SIG-M5 treated with dmso at 0.1 percent for 504 hours (cell line): ENCODE data around the gene GRB10.

Experiments
- DNase-seq: peaks from one replicate; lab custom pipeline; 2025; ENCODE audit not compliant: unreplicated experiment; lab: John Stamatoyannopoulos, UW

Gene GRB10

GRCh38 chr7:50674896-50675835 lies 107.5 kb downstream of the GRB10 start:
- no peak for DNase-seq

GRCh38 chr7:50674299-50674698 lies 108.4 kb downstream of the GRB10 start:
- no peak for DNase-seq

- no peak for DNase-seq
Observed at GRCh38 chr7:50673096-50673495, 109.6 kb downstream of the GRB10 start.

- DNase-seq, result no peak
Observed at GRCh38 chr7:50672045-50672444, 110.7 kb downstream of the GRB10 start.

GRCh38 chr7:50671386-50671785 lies 111.3 kb downstream of the GRB10 start:
- no peak for DNase-seq

- no peak for DNase-seq
Observed at GRCh38 chr7:50669890-50670289, 112.8 kb downstream of the GRB10 start.

DNA sequence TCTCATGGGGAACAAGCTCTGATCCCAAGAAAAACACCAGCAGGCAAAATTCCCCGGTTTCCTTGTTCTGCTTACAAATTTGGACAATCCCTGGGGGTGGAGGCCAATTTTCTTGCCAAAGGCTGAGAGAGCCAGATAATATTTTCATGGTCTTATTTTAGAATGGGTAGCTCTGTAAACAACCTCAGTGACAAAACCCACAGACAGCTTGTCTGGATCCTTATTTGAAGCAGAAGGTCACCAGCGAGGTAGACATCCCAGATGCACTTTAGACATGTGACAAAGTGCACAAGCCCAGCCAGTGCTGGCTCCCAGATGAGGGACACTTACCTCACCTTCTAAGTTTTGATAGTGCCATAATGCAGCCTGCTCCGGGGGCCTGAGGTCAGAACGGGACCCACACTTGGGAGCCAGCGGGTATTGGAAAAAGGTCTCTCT lies 114.9 kb downstream of the GRB10 start:
- DNase-seq, result no peak

- no peak for DNase-seq
Observed at GRCh38 chr7:50667338-50667737, 115.4 kb downstream of the GRB10 start.

DNA sequence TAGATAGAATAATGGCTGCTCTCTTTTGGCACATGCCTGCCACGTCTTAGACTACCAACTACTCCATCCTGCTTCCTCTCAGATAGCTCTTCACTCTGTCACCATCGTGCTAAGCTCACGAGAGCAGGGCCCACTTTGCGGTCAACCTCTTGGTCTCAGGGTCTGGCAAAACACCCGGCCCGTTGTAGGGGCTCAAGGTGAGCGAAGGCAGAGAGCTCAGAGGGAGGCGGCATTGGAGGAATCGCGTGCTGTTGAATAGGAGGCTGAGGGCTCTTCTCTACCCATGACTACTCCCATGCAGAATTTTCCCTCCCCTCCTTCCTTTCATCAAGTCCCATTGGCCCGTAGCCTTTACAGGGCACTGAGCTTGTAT lies 116.6 kb downstream of the GRB10 start:
- DNase-seq, result no peak

DNA sequence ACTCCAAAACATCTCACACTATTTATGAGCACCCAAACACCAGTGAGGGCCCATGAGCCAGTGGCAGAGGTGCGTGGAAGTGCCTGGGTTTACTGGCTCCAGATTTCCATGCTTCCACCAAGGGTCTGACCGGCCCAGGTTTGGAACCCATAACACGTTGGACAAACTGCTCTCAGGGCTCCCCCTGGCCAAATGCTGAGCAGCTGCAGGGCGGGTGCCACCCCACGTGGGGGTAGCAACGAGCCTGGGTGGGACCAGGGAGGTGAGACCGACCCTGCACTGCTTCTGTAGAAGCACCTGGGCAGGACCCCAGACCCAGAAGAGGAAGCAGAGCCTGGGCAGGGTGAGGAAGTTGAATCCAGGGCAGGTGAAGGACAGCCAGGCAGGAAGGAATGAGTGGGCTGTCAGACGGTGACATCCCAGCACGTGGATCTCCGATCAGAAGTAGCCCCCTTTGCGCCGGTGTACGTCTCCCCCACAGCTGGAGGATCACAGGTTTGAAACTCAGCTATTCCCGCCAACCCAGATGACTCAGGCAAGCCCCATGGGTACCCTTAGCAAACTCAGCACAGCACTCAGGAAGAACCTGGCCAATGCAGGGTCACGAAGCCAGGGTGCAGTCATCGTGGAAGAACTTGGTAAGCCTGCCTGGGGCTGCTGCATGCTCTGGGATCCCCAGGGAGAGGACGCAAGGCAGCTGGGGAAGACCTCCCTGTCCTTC lies 117.1 kb downstream of the GRB10 start:
- DNase-seq, result no peak

DNA sequence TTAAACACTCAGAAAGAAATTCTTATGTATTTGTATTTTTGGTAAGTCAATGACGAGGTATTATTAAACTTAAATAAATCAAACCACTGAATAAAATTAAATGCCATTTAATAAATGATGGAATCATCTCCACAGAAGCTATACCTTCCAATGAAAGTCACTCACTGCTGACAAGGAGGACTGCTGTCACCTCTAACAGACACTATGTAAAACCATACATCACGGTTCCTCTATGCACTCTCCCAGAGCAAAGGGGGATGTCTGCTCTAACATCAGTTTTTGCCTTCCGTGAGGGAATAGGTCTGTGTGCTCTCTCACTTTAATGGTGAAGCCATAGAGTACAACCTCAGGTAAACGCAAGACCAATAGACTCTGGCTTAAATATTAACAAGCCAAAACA lies 117.8 kb downstream of the GRB10 start:
- DNase-seq, result no peak

GRCh38 chr7:50664461-50664922 lies 118.2 kb downstream of the GRB10 start:
- no peak for DNase-seq

GRCh38 chr7:50663396-50664102 lies 119.1 kb downstream of the GRB10 start:
- DNase-seq, result no peak

DNA sequence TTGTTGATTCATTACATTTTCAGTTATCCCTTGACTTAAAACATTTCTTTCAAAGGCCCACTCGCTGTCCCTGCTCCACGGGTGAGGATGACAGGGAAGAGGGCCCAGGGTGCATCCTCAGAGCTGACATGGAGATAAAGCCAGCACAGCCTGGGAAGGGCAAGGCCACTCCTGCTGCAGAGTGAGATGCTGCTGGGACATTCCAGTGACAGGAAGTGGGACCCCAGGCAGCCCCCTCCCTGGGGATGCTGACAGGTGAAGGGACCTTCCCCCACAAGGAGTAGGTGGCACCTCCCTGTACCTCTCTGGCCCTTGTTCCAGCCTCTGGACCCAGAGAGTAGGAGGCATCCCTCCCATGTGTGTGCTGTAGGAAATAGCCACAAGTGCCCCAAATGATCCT lies 119.7 kb downstream of the GRB10 start:
- no peak for DNase-seq

GRCh38 chr7:50662041-50662694 lies 120.5 kb downstream of the GRB10 start:
- DNase-seq, result no peak

GRCh38 chr7:50661345-50662040 lies 121.2 kb downstream of the GRB10 start:
- no peak for DNase-seq

DNA sequence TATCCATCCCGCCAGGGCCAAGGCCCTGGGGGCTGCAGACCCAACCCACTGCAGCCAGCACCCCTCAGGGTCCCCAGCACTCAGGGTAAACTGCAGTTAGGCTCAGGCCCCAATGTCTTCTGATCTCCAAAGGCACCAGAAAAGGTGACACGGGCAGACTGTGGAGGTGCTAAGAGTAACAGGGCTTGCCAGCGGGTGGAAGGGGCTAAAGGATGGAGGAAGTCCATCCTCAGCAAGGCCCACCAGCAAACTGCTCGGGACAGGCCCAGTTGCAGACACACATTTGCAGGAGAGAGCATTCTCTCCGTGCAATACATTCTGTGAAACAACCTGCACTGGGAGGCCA lies 121.9 kb downstream of the GRB10 start:
- no peak for DNase-seq

- no peak for DNase-seq
Observed at GRCh38 chr7:50660040-50660829, 122.5 kb downstream of the GRB10 start.

- DNase-seq, result no peak
Observed at GRCh38 chr7:50659329-50659965, 123.2 kb downstream of the GRB10 start.
